ENCODE data around the gene CRIP2. TPM values are rescaled to one million over a fixed set of nuclear protein-coding genes. Genes with fewer than 3 reads are reported as not detected.

CRIP2 gene
- total and polyA plus RNA-seq, 10 of the 15 experiments (the other 5 are each of a cell fraction or from before 2014, with no cell fraction given) = 0.04 to 0.62 (median 0.37) TPM; not detected in 5

DNA sequence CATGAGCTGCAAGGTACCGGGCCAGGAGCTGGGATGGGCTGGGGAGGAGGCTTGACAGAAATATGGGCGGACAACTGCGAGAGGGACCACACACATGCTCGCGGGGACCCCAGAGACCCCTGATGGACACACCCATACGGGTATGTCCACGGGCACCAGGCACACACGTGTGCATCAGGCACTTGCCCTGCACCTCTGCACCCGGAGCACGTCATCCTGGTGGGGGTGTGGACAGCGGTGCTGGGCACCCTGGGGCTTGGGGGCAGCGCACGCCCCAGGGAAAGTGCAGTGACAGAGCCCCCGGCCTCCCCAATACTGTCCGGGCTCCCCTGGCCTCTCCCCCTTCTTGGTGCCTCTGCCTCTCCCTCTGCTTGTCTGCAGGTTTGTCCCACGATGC is 10.4 kb downstream of the CRIP2 start:
- Histone ChIP-seq H3K79me2 (ENCODE audit: control insufficient read depth, insufficient read depth, low read length) (peaks cover 3% of the 10 kb centered on the region), H4K20me1 (ENCODE audit: control insufficient read depth, insufficient read depth) (no peaks in the 10 kb centered on the region), H2AFZ (ENCODE audit: control insufficient read depth, low read depth, low read length) (no peak overlapping the region), H3K9me3 (replicated peaks; ENCODE audit: control insufficient read depth, insufficient read depth, low read length) (no peaks in the 10 kb centered on the region), H3K4me3 (no peak overlapping the region), H3K27ac (ENCODE audit: control insufficient read depth, insufficient read depth) (no peak overlapping the region), H3K4me2 (ENCODE audit: control insufficient read depth, insufficient read depth) (no peak overlapping the region), H3K4me1 (ENCODE audit: control insufficient read depth, insufficient read depth, low read length) (peaks cover 38% of the 10 kb centered on the region), H3K27me3 (replicated peaks in 1 of 2; ENCODE audit: control insufficient read depth in 2 of 2, insufficient read depth in 2 of 2, low read length in 1 of 2) (no peaks in the 10 kb centered on the region), H3K36me3 (ENCODE audit: control insufficient read depth in 2 of 2, insufficient read depth in 2 of 2, low read length in 1 of 2) (no peaks in the 10 kb centered on the region), H3K9ac (ENCODE audit: control insufficient read depth, insufficient read depth, low read length) (no peak overlapping the region)
- WGBS (ENCODE audit: insufficient coverage, insufficient replicate concordance, low lambda C conversion rate, missing lambda C conversion rate) = 82% methylated on average over 12 of the region's 16 CpGs
- SMC1A ChIA-PET (ENCODE audit: uncharacterized antibody, unreplicated experiment) = no interaction called here
- CTCF ChIA-PET = no interaction called here
- TF ChIP-seq BRCA1 (IDR thresholded peaks at IDR 0.05; ENCODE audit: low read depth, low read length) (no peak), SREBF1 (IDR thresholded peaks at IDR 0.05; ENCODE audit: low read length) (no peak), WRNIP1 (IDR thresholded peaks at IDR 0.05; ENCODE audit: borderline replicate concordance, low read depth, low read length) (no peak), PAX5 (IDR thresholded peaks at IDR 0.05; ENCODE audit: borderline replicate concordance, low read depth, low read length) (no peak), NFYA (IDR thresholded peaks at IDR 0.05; ENCODE audit: borderline replicate concordance, low read depth, low read length) (no peak), CBFB (IDR thresholded peaks at IDR 0.05; ENCODE audit: low read depth) (no peak), POLR2A (IDR thresholded peaks at IDR 0.05; ENCODE audit: low read depth, low read length) (no peak), ZNF217 (IDR thresholded peaks at IDR 0.05) (no peak), HDAC2 (IDR thresholded peaks at IDR 0.05) (no peak), RB1 (IDR thresholded peaks at IDR 0.05; ENCODE audit: borderline replicate concordance) (no peak), SMAD5 (IDR thresholded peaks at IDR 0.05; ENCODE audit: low read depth) (no peak), ZNF622 (IDR thresholded peaks at IDR 0.05) (no peak), CREM (IDR thresholded peaks at IDR 0.05; ENCODE audit: low read depth) (no peak)
- TF ChIP-seq, protein P1, sequence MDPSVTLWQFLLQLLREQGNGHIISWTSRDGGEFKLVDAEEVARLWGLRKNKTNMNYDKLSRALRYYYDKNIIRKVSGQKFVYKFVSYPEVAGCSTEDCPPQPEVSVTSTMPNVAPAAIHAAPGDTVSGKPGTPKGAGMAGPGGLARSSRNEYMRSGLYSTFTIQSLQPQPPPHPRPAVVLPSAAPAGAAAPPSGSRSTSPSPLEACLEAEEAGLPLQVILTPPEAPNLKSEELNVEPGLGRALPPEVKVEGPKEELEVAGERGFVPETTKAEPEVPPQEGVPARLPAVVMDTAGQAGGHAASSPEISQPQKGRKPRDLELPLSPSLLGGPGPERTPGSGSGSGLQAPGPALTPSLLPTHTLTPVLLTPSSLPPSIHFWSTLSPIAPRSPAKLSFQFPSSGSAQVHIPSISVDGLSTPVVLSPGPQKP (IDR thresholded peaks at IDR 0.05; ENCODE audit: low read depth, low read length) = no peak
- TF ChIP-seq, protein P2, sequence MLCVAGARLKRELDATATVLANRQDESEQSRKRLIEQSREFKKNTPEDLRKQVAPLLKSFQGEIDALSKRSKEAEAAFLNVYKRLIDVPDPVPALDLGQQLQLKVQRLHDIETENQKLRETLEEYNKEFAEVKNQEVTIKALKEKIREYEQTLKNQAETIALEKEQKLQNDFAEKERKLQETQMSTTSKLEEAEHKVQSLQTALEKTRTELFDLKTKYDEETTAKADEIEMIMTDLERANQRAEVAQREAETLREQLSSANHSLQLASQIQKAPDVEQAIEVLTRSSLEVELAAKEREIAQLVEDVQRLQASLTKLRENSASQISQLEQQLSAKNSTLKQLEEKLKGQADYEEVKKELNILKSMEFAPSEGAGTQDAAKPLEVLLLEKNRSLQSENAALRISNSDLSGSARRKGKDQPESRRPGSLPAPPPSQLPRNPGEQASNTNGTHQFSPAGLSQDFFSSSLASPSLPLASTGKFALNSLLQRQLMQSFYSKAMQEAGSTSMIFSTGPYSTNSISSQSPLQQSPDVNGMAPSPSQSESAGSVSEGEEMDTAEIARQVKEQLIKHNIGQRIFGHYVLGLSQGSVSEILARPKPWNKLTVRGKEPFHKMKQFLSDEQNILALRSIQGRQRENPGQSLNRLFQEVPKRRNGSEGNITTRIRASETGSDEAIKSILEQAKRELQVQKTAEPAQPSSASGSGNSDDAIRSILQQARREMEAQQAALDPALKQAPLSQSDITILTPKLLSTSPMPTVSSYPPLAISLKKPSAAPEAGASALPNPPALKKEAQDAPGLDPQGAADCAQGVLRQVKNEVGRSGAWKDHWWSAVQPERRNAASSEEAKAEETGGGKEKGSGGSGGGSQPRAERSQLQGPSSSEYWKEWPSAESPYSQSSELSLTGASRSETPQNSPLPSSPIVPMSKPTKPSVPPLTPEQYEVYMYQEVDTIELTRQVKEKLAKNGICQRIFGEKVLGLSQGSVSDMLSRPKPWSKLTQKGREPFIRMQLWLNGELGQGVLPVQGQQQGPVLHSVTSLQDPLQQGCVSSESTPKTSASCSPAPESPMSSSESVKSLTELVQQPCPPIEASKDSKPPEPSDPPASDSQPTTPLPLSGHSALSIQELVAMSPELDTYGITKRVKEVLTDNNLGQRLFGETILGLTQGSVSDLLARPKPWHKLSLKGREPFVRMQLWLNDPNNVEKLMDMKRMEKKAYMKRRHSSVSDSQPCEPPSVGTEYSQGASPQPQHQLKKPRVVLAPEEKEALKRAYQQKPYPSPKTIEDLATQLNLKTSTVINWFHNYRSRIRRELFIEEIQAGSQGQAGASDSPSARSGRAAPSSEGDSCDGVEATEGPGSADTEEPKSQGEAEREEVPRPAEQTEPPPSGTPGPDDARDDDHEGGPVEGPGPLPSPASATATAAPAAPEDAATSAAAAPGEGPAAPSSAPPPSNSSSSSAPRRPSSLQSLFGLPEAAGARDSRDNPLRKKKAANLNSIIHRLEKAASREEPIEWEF (IDR thresholded peaks at IDR 0.05; ENCODE audit: insufficient replicate concordance, low read depth, low read length) = no peak
- TF ChIP-seq, protein P3, sequence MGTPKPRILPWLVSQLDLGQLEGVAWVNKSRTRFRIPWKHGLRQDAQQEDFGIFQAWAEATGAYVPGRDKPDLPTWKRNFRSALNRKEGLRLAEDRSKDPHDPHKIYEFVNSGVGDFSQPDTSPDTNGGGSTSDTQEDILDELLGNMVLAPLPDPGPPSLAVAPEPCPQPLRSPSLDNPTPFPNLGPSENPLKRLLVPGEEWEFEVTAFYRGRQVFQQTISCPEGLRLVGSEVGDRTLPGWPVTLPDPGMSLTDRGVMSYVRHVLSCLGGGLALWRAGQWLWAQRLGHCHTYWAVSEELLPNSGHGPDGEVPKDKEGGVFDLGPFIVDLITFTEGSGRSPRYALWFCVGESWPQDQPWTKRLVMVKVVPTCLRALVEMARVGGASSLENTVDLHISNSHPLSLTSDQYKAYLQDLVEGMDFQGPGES (IDR thresholded peaks at IDR 0.05) = no peak
- no peak for FAIRE-seq
- no TSS peak for BruUV-seq (replicated peaks)
- ATAC-seq = no peak
- POLR2A ChIA-PET = no interaction called here
- no peak for DNase-seq (ENCODE audit: low read depth, low spot score)
- intact Hi-C loops (cut with micrococcal nuclease; ENCODE audit: unreplicated experiment) (loop anchor here (10.0 kb wide), 1 partner anchor 420 kb away; the partner anchor contains the start of gene GPR132), in situ Hi-C loops (cut with MboI) (loop anchor here (5.0 kb wide), 1 partner anchor 113 kb away; no protein-coding TSS in a partner anchor)
- RAD21 ChIA-PET (ENCODE audit: unreplicated experiment) = no interaction called here
